Measurements from ENCODE around the gene SPATS2L. TPM values are rescaled to one million over a fixed set of nuclear protein-coding genes. Genes with fewer than 3 reads are reported as not detected.

The SPATS2L gene
- total and polyA plus RNA-seq, 2 of the 13 experiments (the other 11 are each of a cell fraction or from before 2014, with no cell fraction given) = 154 to 212 TPM

GRCh38 chr2:200274116-200275075 lies 32.1 kb upstream of the SPATS2L start:
- DNase-seq (ENCODE audit: low spot score) (peak; percentile 81), ATAC-seq (peak; percentile 96), FAIRE-seq (peak; percentile 89)
- H3K79me2 ChIP-seq (ENCODE audit: insufficient read depth, low read length) = no peaks in the 10 kb centered on the region
- in situ Hi-C loops (cut with HindIII; ENCODE audit: extremely low pct_ligation_motif_present, low pct_unique_long_range_greater_than_20kb) (no loop called here), intact Hi-C loops (cut with micrococcal nuclease; ENCODE audit: unreplicated experiment) (loop anchor here (2.0 kb wide), 1 partner anchor 54 kb away; no protein-coding TSS in a partner anchor)
- ChIA-PET CTCF (ENCODE audit: low intra/inter-chr PET ratio, low total read pairs) (no interaction called here), POLR2A (interaction anchor here (1.9 kb wide), 1 partner anchor 32 kb away, joined by 7 read pairs; the partner anchor contains the start of gene SPATS2L)
- no peak overlapping the region for H3K9ac ChIP-seq (ENCODE audit: insufficient read depth, low read depth, low read length)
- H3K4me1 ChIP-seq (ENCODE audit: insufficient read depth, low read length) = peaks cover 46% of the 10 kb centered on the region
- H3K27me3 ChIP-seq (ENCODE audit: control insufficient read depth in 1 of 2, insufficient read depth in 2 of 2, low read length in 2 of 2) = peaks cover 0 to 2% of the 10 kb centered on the region in 2 experiments; a peak in 1 of 5 replicates
- no peak overlapping the region for H3K27ac ChIP-seq (ENCODE audit: extremely low read length, insufficient read depth, low read length)
- H3K4me2 ChIP-seq (ENCODE audit: low read depth, low read length) = peak overlapping the region; percentile 2; the same call in 1 of the 2 replicates
- H3K4me3 ChIP-seq (replicated peaks in 1 of 3; ENCODE audit: insufficient read depth in 1 of 3, low read depth in 2 of 3, low read length in 3 of 3) = no peak overlapping the region
- WGBS (ENCODE audit: low lambda C conversion rate) = 43% methylated on average over 7 of the region's 7 CpGs
- H3K9me3 ChIP-seq (ENCODE audit: low read length) = no peaks in the 10 kb centered on the region
- no peak overlapping the region for H2AFZ ChIP-seq (ENCODE audit: low read length)
- no peaks in the 10 kb centered on the region for H3K36me3 ChIP-seq (replicated peaks in 1 of 2; ENCODE audit: control insufficient read depth in 1 of 2, insufficient read depth in 2 of 2, low read length in 2 of 2)
- H4K20me1 ChIP-seq (ENCODE audit: insufficient read depth, low read length) = no peaks in the 10 kb centered on the region
- no TSS peak for BruUV-seq (replicated peaks)
- no peak for TF ChIP-seq ZZZ3 (CRISPR knock-in tag; IDR thresholded peaks at IDR 0.05; ENCODE audit: borderline replicate concordance)
- TF ChIP-seq ZNF710 (CRISPR knock-in tag; IDR thresholded peaks at IDR 0.05; ENCODE audit: borderline replicate concordance) = no peak
- no peak for TF ChIP-seq SRSF9 (IDR thresholded peaks at IDR 0.05; ENCODE audit: borderline replicate concordance, insufficient read depth, low read depth, low read length, poor library complexity, severe bottlenecking)
- peak; percentile 35; the same call in 1 of the 2 replicates for TF ChIP-seq HMG20A (CRISPR knock-in tag; IDR thresholded peaks at IDR 0.05; ENCODE audit: borderline replicate concordance)
- peak; percentile 32; the same call in 1 of the 2 replicates for TF ChIP-seq HDAC2 (CRISPR knock-in tag; IDR thresholded peaks at IDR 0.05)
- TF ChIP-seq ATF4 (CRISPR knock-in tag; IDR thresholded peaks at IDR 0.05) = no peak
- peak in 1 of 2 experiments; percentile 18; a peak in 1 of 4 replicates for TF ChIP-seq KLF16 (CRISPR knock-in tag; IDR thresholded peaks at IDR 0.05)
- 0 out of 2 replicates have a peak, but pooled peaks have one; percentile 37 for TF ChIP-seq HBP1 (CRISPR knock-in tag; IDR thresholded peaks at IDR 0.05; ENCODE audit: low read depth)
- TF ChIP-seq BHLHE40 (IDR thresholded peaks at IDR 0.05; ENCODE audit: low read length) = 0 out of 2 replicates have a peak, but pooled peaks have one; percentile 57
- TF ChIP-seq SOX5 (CRISPR knock-in tag; IDR thresholded peaks at IDR 0.05; ENCODE audit: borderline replicate concordance) = peak; percentile 95
- peak; percentile 27; the same call in 1 of the 2 replicates for TF ChIP-seq FOXP4 (CRISPR knock-in tag; IDR thresholded peaks at IDR 0.05)
- peak; percentile 26; the same call in 1 of the 2 replicates for TF ChIP-seq SAP130 (CRISPR knock-in tag; IDR thresholded peaks at IDR 0.05; ENCODE audit: low read depth)
